Heart right ventricle (tissue), 16 donors: Measurements from ENCODE around the gene MYZAP. TPM values are rescaled to one million over a fixed set of nuclear protein-coding genes. Genes with fewer than 3 reads are reported as not detected.
A peak's percentile ranks its signal among the peaks of the same experiment; 100 is the strongest.

ENCODE experiments used
- ATAC-seq, 8 donors: fragments of 200-7000 bp; cut with Tn5 transposase; one replicate each; pipeline ENCODE4 v1.9.1; 2020; ENCODE audit warnings: mild to moderate bottlenecking in 8 of 8, moderate library complexity in 8 of 8, moderate number of reproducible peaks in 1 of 8
- DNase-seq, 2 donors: peaks; one replicate each; pipeline ENCODE4 v3.0.0-alpha.2; 2020
- H3K27ac ChIP-seq, 10 donors: fragments of 200-600 bp; sonication (generic) in 2 of 10; one replicate each; pipeline versions ENCODE4 v1.5.0 to v1.8.0; 2020 to 2022; ENCODE audit warnings: mild to moderate bottlenecking in 3 of 10
- H3K27me3 ChIP-seq, 7 donors: fragments of 200-600 bp; one replicate each; pipeline ENCODE4 v1.8.0; 2021 to 2022; ENCODE audit warnings: mild to moderate bottlenecking in 2 of 7
- H3K36me3 ChIP-seq, 9 donors: fragments of 200-600 bp; sonication (generic) in 1 of 9; one replicate each; pipeline versions ENCODE4 v1.5.0 to v1.8.0; 2020 to 2022; ENCODE audit warnings: mild to moderate bottlenecking in 2 of 9
- H3K4me1 ChIP-seq, 9 donors: fragments of 200-600 bp; sonication (generic) in 1 of 9; one replicate each; pipeline versions ENCODE4 v1.5.0 to v1.8.0; 2020 to 2022; ENCODE audit warnings: mild to moderate bottlenecking in 4 of 9
- H3K4me3 ChIP-seq, 10 donors: fragments of 200-600 bp; sonication (generic) in 2 of 10; one replicate each; pipeline versions ENCODE4 v1.5.0 to v1.8.0; 2020 to 2022; ENCODE audit warnings: mild to moderate bottlenecking in 7 of 10, moderate library complexity in 2 of 10
- H3K9me3 ChIP-seq, 11 donors: fragments of 200-600 bp in 10 of 11; sonication (generic) in 2 of 11; one replicate each; pipeline versions ENCODE4 v1.5.0 to v1.8.0; 2013 to 2022; ENCODE audit warnings: mild to moderate bottlenecking in 2 of 11, control low read depth in 1 of 11, moderate library complexity in 1 of 11
- WGBS, 2 donors: extraction: QIAGEN DNeasy Blood & Tissue Kit; methylation state at CpG; one replicate each; pipeline ENCODE4 v1.1.7; 2013; ENCODE audit warnings: inconsistent platforms in 1 of 2; 5-methylcytosine and 5-hydroxymethylcytosine counted together
- intact Hi-C, 10 donors: fragments of 100-400 bp; cut with DNase I; formaldehyde crosslinking; loops; one replicate each; pipeline versions ENCODE4 v1.11.1 to v1.14.2; 2022
- polyA plus RNA-seq, 2 donors: library from polyadenylated mRNA; stranded (reverse); fragments of 200-250 nt; gene quantifications; one replicate each; pipeline ENCODE4 v1.2.3, GENCODE V29; 2013
- total RNA-seq, 10 donors: library from RNA; stranded (reverse); fragmentation: NEBNext Ultra II Directional in 3 of 10; extraction: Animal tissue kit (Norgen Biotek cat#: 25700) in 3 of 10; gene quantifications; one replicate each; pipeline versions ENCODE4 v1.2.1 to v1.2.4, GENCODE V29; 2021 to 2023
- TF ChIP-seq, protein P1 (sequence below), 9 donors: fragments of 200-600 bp; sonication (generic) in 2 of 9; IDR thresholded peaks; one replicate each; pipeline versions ENCODE4 v1.5.0 to v1.8.0; 2021 to 2022; ENCODE audit warnings: antibody characterized with exemption in 9 of 9, mild to moderate bottlenecking in 5 of 9, moderate library complexity in 1 of 9
- donor health status: Arrhythmogenic right ventricular cardiomyopathy.
- donor health status: ischemic (EF 13 %, LVEDD 7.1; RV severe dilation, severe dysfunction).
- donor health status: healthy with polysubstance abuse.
- donor health status: DM: no; HTN: yes; CAD: no.
- donor health status: DM: no; HTN: no; CAD: no.
- donor health status: ischemic (EF 25% LVEDD 6.9; RV normal size, moderate dysfunction).
- donor health status: ischemic (EF 25% LVEDD 5.7; RV mildly dilated, moderate dysfunction).
- donor health status: healthy.
- donor health status: DM: yes; HTN: yes; CAD: no.
- donor health status: Ischemic cardiomyopathy.
- donor health status: ischemic (EF 35%, LVEDD 5.7; RV mildly dilated, moderate dysfunction).
- donor health status: nonischemic (EF 11% LVEDD 7.7; RV severe dilation, severe dysfunction).
- donor health status: DM: yes; HTN: yes; CAD: no.
- donor health status: PGD.
- donor health status: ischemic (EF 29% LVEDD 5.4; RV normal size, mild dysfunction).
- donor health status: nonischemic (EF 23%, LVEDD 6.1; RV moderate dilation, normal function).

Gene MYZAP
- total and polyA plus RNA-seq, 12 donors = 197 to 1,280 (median 880) TPM

DNA sequence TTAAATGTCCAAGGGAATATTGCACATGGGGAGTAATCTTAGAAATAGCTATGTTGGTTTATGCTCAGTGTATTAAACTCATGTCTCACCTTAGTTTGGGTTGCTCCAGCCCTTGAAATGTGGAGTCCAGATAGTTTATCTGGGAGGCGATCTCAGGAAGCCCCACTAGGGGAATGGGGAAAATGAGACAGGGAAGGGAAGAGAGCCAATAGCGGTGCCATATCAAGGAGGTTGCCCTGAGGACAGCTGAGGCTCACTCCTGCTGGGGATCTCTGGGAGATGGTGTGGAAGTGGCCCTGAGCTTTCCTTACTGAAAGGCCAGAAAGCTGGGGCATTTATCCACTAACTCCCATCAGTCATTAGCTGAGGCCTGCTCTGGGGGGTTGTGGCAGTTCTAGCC lies 71.6 kb downstream of the MYZAP start:
- TF ChIP-seq, protein P1, sequence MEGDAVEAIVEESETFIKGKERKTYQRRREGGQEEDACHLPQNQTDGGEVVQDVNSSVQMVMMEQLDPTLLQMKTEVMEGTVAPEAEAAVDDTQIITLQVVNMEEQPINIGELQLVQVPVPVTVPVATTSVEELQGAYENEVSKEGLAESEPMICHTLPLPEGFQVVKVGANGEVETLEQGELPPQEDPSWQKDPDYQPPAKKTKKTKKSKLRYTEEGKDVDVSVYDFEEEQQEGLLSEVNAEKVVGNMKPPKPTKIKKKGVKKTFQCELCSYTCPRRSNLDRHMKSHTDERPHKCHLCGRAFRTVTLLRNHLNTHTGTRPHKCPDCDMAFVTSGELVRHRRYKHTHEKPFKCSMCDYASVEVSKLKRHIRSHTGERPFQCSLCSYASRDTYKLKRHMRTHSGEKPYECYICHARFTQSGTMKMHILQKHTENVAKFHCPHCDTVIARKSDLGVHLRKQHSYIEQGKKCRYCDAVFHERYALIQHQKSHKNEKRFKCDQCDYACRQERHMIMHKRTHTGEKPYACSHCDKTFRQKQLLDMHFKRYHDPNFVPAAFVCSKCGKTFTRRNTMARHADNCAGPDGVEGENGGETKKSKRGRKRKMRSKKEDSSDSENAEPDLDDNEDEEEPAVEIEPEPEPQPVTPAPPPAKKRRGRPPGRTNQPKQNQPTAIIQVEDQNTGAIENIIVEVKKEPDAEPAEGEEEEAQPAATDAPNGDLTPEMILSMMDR (IDR thresholded peaks at IDR 0.05) = no peak
- DNase-seq (no peak), ATAC-seq (peak in 2 of 8 donors; percentile 7 to 16)
- intact Hi-C loops = loop anchor here in 2 of 10 donors (10.0 kb wide), 1 partner anchor 202 kb away; no protein-coding TSS in a partner anchor
- Histone ChIP-seq H3K27ac (peak overlapping the region in 1 of 10 donors; percentile 34), H3K4me1 (peaks cover 0 to 35% (median 14%) of the 10 kb centered on the region in 9 donors), H3K27me3 (no peaks in the 10 kb centered on the region), H3K9me3 (no peaks in the 10 kb centered on the region), H3K4me3 (no peak overlapping the region), H3K36me3 (peaks cover 0 to 38% (median 0%) of the 10 kb centered on the region in 9 donors)
- WGBS, 2 donors = 79 to 87% methylated on average over 2 of the region's 2 CpGs

DNA sequence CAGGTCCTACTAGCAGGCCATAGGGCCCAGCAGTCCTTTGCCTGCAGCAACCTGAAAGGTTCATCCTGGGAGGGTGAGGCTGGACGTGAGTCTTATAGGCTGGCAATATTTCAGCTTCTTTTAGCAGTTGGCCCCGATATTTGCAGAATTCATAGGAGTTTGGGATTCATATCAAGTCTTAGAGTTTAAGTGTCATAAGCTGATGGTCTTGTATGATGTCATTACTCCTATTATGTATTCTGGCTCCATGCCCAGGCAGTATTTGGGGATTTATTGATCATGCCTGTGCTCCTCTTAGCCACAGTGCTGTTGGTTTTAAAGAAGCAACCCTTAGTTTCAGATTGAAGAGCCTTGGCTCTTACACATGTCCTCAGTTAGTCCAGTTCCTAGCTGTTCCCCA lies 73.5 kb downstream of the MYZAP start:
- Histone ChIP-seq H3K36me3 (peaks cover 0 to 36% (median 0%) of the 10 kb centered on the region in 9 donors), H3K4me3 (no peak overlapping the region), H3K27ac (no peak overlapping the region), H3K9me3 (no peaks in the 10 kb centered on the region), H3K27me3 (no peaks in the 10 kb centered on the region), H3K4me1 (peaks cover 0 to 38% (median 14%) of the 10 kb centered on the region in 9 donors)
- intact Hi-C loops = loop anchor here in 6 of 10 donors (5.0 to 10.0 kb wide), 4 partner anchors 42 to 402 kb away; partner anchors contain the start of genes ALDH1A2 (in 1 of the 6) and POLR2M (in 1 of the 6)
- no peak for DNase-seq
- WGBS, 2 donors = 70 to 73% methylated on average over 2 of the region's 2 CpGs
- ATAC-seq = no peak
- TF ChIP-seq, protein P1 (IDR thresholded peaks at IDR 0.05) = no peak

DNA sequence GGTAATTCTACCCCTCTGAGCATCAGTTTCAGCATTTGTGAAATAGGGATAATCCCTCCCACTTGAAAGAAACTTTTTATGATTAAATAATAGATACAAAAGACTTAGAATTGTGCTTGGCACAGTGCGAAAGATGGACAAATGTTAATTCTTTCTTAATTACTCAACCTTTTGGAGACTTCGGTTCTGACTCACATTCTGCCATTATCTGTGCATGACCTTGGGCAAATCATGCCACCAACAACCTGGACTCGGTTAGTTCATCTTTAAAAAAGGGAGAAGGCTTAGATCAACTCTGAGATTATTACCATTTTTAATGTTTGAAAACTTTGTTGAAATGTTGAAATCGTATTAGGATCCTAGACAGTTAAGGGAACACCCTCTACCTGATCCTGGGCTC lies 74.2 kb downstream of the MYZAP start:
- TF ChIP-seq, protein P1 (IDR thresholded peaks at IDR 0.05) = no peak
- peaks cover 0 to 38% (median 14%) of the 10 kb centered on the region in 9 donors for H3K4me1 ChIP-seq
- WGBS, 2 donors = 78 to 82% methylated on average over 4 of the region's 4 CpGs
- no peaks in the 10 kb centered on the region for H3K27me3 ChIP-seq
- peak overlapping the region in 2 of 10 donors; percentile 2 to 13 for H3K27ac ChIP-seq
- intact Hi-C loops = loop anchor here in 6 of 10 donors (2.0 to 10.0 kb wide), 5 partner anchors 41 to 401 kb away; partner anchors contain the start of genes ALDH1A2 (in 1 of the 6) and POLR2M (in 1 of the 6)
- H3K36me3 ChIP-seq = peaks cover 0 to 29% (median 0%) of the 10 kb centered on the region in 9 donors
- DNase-seq (no peak), ATAC-seq (no peak)
- H3K4me3 ChIP-seq = no peak overlapping the region
- H3K9me3 ChIP-seq = no peaks in the 10 kb centered on the region

DNA sequence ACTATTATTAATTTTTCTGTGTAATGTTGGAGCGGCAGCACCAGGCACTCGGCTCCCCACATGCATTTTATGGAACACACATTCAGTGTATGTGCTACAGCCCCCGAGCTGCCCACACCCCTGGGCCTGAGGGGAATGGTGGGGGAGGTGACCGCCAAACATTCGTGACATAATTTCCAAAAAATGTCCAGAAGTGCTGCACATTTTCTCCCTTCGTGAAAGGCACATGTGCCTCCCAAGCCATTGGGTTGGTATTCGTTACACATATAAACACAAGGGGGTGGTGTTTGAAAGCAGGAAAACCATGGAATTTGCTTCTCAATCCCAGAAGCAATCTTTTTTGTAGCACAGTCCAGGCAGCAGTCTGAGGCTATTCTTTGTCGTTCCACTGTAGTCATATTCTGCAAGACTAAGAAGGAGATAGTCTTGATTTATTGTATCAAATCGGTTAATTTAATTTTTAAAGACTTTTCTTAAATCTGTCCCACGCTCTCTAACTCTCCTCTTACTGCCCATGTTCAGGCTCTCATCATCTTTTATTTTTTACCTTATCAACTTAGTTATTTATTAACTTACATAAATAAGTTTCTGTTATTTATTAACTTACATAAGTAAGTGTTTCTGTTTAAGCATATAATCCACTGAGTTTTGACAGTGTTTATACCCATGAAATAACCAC lies 75.6 kb downstream of the MYZAP start:
- intact Hi-C loops = loop anchor here in 6 of 10 donors (2.0 to 10.0 kb wide), 5 partner anchors 40 to 400 kb away; partner anchors contain the start of genes ALDH1A2 (in 1 of the 6) and POLR2M (in 1 of the 6)
- Histone ChIP-seq H3K4me3 (peak overlapping the region in 1 of 10 donors; percentile 2), H3K27ac (peak overlapping the region in 5 of 10 donors; percentile 10 to 32 (median 15)), H3K4me1 (peaks cover 0 to 35% (median 20%) of the 10 kb centered on the region in 9 donors), H3K27me3 (no peaks in the 10 kb centered on the region), H3K9me3 (no peaks in the 10 kb centered on the region), H3K36me3 (peaks cover 0 to 15% (median 0%) of the 10 kb centered on the region in 9 donors)
- ATAC-seq = peak; percentile 41 to 85 (median 75)
- 31 to 36% methylated on average over 10 of the region's 10 CpGs for WGBS, 2 donors
- TF ChIP-seq, protein P1 (IDR thresholded peaks at IDR 0.05) = peak in 8 of 9 donors; percentile 40 to 70 (median 52)
- no peak for DNase-seq
